Breast epithelium (tissue), 3 donors: Measurements from ENCODE around the gene NEBL.
"Not testable (repeated sequence)": the region's sequence is repeated elsewhere in the genome, so short reads cannot be mapped to it uniquely, and the experiment has no call there.

Experiments
- CTCF ChIP-seq, 3 donors: fragments of 450-650 bp; IDR thresholded peaks; one replicate each; pipeline ENCODE4 v1.5.1; 2016 to 2017; ENCODE audit warnings: antibody characterized with exemption in 3 of 3, mild to moderate bottlenecking in 3 of 3, moderate library complexity in 3 of 3
- POLR2AphosphoS5 ChIP-seq, 3 donors: sonication (generic); formaldehyde crosslinking; IDR thresholded peaks; one replicate each; pipeline ENCODE4 v1.6.1; 2017; ENCODE audit warnings: antibody characterized with exemption in 3 of 3

DNA sequence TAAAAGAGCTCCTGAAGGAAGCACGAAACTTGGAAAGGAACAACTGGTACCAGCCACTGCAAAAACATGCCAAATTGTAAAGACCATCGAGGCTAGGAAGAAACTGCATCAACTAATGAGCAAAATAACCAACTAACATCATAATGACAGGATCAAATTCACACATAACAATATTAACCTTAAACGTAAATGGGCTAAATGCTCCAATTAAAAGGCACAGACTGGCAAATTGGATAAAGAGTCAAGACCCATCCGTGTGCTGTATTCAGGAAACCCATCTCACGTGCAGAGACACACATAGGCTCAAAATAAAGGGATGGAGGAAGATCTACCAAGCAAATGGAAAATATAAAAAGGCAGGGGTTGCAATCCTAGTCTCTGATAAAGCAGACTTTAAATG lies 42.3 kb upstream of the NEBL start:
- TF ChIP-seq CTCF, POLR2AphosphoS5 (IDR thresholded peaks at IDR 0.05): not testable (repeated sequence)
